DMS153 treated with DMSO at 0.1 percent for 48 hours (cell line): ENCODE data around the gene GRIA1.
"Not testable (repeated sequence)": the region's sequence is repeated elsewhere in the genome, so short reads cannot be mapped to it uniquely, and the experiment has no call there.

ENCODE experiments used
- DNase-seq: peaks from one replicate; lab custom pipeline; 2025; ENCODE audit not compliant: unreplicated experiment; lab: John Stamatoyannopoulos, UW

The GRIA1 gene

DNA sequence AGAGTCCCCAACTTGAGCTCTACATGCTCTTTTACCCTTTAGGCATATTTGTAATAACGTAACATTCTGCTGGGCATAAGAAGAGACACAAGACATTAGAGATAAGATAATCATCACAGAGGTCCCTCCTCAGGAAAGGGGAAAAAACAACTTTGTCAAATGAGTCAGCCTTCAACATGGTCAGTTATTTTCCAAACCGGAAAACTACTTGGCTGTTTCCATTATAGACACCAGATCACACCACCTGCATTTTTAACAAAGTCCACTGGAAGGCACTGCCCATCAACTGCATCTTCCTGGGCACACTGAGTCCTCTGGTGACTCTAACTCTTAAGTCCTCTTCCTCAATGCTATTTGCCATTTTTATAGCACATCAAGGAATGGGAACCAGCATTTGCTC, 326.4 kb downstream of the GRIA1 start:
- no peak for DNase-seq

DNA sequence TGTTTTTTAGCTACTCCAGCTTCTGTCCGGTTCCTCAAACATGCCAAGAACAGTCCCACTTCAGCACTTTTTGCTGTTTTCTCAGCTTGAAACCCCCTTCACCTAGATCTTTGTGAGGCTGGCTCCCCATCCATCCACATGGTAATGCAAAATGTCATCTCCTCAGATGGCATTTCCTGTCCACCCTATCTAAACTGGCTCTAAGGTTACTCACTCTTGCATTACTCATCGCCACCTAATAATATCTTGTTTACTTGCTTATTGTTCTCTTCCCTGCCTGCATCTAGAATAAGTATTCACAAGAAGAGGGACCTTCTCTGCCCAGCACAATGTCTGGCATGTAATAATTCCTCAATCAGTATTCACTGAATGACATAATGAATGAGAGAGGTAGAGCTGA, 328.2 kb downstream of the GRIA1 start:
- no peak for DNase-seq

DNA sequence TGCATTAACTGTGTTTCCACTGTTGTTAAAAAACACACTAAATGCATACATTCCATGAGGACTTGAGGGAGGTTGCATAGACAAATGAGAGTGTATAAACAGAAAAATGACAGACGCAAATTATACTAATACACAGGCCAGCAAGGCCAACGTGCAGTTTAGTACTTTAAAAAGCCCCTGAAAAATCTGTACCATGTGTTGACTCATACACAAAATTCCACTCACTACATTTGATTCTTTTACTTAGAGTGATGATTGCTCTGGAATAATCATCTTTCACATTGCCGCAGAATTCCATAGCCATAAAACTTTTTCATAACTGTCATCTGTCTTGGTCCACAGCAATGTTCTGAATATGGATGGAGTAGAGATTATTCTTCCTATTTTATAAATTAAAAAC, 332.6 kb downstream of the GRIA1 start:
- DNase-seq = no peak

DNA sequence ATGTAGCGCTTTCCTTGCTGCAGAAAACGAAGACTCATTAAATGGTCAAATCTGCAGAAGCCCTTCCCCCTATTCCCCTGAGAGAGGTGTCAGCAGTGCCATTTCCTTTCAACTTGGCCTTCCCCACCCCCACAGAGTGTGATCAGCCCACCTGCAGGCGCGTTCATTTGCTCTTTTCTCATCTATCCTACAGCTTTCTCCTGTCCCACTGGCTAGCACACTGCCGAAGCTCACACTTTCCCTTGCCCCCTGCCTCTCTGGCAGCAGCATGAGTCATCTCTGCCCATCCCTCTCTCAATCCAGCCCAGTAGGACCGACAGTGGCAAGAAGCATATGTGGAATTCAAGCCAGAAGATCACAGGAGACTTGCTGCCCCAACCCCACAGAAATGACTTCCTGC, 334.4 kb downstream of the GRIA1 start:
- DNase-seq = no peak

DNA sequence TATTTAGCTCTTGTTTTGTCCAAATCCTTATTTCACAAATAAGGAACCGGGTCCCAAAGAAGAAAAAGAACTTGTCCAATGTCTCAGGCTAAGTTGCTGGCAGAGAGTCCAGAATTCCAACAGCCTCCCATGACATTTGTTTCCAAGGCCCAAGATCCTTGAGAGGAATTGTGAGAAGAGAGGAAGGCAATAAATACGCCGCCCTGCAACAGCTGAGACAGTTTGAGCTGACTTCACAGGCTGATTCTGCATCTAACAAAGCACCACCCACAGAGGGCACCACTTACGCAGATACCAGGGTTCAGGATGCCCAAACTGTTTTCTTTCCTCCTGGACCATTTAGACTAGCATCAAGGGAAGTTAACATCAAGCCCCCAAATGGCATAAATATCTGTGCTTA, 336.9 kb downstream of the GRIA1 start:
- DNase-seq = no peak

DNA sequence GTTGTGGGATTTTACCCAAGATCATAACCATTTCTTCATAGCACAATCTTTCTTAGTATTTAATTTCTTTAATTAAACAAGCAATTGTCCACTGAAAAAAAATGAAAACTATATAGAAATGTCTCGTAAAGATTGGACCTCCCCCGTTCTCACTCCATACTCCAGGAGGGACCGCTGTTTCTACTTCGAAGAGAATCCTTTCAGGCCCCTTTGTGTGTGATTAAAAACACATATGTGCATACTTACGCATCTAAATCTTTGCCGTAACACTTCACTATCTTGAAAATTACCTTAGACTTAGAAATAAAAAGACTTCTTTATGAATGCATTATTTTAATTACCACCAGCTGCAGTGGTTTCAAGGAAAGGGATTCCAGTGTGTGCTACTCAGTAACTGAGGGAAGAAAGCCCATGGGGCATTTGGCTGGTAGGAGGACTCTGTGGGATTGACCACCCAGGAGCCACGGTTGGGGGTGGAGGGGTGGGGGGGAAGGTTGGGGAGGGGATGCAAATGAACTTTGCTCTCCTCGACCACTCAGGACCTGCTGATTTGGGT, 339.1 kb downstream of the GRIA1 start:
- no peak for DNase-seq

DNA sequence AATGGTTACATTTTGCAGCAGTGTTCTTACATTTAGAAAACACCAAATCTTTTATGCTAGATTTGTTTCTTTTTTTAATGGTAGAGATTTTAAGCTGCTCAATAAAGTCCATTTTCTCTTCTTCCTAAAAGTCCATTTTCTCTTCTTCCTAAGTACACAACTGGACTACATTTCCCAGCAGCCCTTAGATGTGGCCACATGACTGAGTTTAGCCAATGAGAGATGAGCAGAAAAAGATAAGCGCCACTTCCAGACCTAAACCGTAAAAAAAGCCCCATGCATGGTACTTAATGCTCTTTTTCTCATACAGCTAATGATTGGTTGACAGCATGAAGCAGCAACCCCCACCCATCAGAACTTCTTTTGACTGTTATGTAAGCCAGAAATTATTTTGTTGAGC, 341.5 kb downstream of the GRIA1 start:
- no peak for DNase-seq

DNA sequence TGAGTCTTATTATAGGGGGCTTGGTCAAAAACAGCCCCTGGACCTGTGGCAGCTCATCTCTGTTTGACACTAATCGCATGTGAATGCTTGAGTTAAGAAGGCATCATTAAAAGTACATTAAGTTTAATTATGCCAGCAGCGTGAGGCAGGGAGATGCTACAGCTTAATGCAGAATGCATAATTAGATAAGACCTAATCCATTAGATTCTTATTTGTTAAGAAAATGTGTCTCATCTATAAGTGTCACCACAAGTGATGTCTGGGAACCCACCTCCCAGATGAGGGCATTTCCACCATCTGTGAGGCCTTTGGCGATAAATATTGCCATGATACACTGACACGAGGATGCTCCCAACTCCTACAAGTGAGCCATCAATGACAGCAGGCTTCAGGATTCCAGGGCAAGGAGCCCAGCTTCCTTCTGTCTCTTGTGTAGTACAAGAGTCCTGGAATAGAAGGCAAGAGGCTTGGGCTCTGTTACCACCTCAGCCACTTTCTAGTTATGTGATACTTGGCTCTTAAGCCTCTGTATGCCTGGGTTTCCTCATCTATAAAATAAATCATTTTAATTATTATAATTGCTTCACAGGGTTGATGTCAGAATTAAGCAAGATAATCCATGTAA, 345.5 kb downstream of the GRIA1 start:
- DNase-seq = no peak

DNA sequence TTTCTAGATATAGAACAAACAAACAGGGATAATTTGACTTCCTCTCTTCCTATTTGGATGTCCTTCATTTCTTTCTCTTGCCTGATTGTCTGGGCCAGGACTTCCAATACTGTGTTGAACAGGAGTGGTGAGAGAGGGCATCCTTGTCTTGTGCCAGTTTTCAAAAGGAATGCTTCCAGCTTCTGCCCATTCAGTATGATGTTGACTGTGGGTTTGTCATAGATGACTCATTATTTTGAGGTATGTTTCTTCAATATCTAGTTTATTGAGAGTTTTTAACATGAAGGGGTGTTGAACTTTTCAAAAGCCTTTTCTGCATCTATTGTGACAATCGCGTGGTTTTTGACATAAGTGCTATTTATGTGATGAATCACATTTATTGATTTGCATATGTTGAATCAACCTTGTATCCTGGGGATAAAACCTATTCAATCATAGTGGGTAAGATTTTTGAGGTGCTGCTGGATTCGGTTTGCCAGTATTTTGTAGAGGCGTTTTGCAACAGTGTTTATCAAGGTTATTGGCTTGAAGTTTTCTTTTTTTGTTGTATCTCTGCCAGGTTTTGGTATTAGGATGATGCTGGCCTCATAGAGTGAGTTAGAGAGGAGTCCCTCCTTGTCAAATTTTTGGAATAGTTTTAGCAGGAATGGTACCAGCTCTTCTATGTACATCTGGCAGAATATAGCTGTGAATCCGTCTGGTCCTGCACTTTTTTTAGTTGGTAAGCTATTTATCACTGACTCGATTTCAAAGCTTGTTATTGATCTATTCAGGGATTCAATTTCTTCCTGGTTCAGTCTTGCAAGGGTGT, 359.0 kb downstream of the GRIA1 start:
- DNase-seq = not testable (repeated sequence)

DNA sequence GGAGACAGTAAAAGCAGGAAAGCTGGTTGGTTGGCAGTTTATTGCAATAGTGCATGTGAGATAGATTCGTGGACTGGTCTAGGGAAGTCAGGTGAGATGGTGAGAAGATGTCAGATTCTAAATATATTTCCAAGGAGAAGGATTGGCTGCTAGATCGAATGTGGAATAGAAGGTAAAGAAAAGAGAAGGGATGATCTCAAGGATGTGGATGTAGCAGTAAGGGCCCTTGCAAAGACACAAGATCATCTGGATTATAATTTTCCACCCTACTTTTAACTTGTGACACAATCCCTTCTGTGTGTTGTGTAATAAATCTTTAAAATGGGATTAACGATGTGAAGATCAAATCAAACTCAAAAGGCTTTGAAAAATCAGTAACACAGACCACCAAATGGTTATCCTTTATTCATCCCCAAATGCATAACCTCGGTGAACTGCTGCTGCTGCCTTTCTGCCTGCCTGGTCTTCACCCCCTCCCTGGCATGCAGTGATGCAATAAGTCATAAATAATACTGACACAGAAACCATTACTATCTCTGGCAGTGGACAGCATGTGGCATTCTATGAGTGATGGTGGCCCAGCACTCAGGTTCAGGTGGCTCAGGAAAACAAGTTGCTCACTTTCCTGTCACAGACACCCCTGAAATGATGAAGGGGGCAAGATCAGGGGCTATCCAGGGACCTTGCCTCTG, 369.9 kb downstream of the GRIA1 start:
- DNase-seq = no peak

DNA sequence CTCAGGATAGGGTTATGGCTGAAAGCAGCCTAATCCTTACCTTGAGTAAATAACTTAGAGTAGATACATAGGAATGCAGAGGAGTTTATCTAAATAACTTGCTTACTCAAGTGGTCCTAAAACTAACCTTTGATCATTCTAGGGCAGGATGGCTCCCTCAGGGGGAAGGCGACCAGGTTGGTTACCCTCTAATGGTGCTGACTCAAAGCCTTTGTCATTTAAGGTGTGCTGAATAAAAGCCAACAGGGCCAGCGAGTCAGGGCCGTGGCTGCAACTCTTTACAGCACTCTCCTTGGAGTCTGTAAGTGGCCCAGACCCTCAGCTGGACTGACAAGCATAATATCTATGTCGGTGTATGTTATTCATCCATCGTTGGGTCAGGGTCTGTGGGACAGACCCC, 372.4 kb downstream of the GRIA1 start:
- not testable (repeated sequence) for DNase-seq
